ENCODE measurements around the gene LIPC.

The LIPC gene

DNA sequence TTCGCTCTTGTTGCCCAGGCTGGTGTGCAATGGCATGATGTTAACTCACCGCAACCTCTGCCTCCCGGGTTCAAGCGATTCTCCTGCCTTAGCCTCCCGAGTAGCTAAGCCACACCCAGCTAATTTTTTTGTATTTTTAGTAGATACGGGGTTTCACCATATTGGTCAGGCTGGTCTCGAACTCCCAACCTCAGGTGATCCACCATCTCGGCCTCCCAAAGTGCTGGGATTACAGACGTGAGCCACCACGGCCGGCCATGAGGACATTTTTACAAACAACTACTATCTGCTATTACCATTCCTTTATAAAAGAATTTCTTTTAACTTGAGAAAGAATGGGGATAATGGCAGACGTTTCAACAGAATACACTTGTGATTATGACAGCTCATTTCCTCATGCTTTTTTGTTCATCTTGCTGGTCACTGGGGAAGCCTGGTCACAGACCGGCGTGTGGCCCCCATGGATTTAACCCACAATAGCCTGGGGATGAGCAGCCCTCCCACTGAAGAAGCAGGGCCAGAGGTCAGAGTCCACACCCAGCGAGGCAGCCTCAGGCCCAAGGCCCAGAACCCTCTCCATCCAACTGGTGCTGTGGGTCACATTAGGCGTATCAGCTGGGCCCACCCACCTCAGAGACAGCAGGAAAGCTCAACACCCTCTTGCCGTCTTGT lies 112.0 kb downstream of the LIPC start:
- DNase-seq, result no peak

DNA sequence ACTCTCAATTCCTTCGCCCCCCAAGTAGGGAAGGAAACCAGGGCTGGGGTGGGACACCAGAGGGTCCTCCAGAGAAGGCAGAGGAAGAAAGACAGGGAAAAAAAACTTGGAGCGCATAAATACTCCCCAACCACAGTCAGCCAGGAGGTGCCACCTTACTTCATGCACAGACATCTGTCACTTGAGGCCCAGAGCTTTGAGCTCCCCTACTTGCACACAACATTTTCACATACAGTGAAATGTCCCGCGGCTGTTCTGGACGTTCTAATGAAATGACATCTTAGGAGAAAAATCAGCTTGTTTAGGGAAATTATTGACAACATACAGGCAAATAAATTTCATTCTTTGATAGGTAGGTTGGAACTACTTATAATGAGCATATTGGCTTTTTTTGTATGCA lies 113.0 kb downstream of the LIPC start:
- no peak for DNase-seq

DNA sequence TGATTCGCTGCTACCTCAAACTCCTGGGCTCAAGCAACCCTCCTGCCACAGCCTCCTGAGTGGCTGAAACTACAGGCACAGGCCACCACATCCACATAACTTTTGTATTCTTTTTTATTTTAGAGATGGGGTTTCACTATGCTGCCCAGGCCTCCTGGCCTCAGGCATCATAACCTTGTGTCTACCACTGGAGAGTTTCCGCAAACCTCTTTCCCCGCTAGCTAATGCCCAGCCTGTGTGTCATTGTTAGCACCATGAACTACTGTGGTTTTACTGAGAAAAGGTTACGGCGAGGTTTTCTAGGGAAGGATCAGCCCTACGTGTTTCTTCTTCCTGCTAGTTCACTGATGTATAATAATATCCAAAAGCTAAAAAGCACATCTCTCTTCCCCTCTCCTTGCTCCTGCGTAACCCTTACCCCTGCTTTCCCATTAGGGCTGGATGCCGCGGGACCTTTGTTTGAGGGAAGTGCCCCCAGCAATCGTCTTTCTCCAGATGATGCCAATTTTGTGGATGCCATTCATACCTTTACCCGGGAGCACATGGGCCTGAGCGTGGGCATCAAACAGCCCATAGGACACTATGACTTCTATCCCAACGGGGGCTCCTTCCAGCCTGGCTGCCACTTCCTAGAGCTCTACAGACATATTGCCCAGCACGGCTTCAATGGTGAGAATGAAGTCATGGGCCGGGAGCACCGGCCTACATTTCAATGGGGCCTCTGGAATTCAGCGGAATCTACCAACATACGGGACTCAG lies 113.7 kb downstream of the LIPC start:
- DNase-seq, result no peak

DNA sequence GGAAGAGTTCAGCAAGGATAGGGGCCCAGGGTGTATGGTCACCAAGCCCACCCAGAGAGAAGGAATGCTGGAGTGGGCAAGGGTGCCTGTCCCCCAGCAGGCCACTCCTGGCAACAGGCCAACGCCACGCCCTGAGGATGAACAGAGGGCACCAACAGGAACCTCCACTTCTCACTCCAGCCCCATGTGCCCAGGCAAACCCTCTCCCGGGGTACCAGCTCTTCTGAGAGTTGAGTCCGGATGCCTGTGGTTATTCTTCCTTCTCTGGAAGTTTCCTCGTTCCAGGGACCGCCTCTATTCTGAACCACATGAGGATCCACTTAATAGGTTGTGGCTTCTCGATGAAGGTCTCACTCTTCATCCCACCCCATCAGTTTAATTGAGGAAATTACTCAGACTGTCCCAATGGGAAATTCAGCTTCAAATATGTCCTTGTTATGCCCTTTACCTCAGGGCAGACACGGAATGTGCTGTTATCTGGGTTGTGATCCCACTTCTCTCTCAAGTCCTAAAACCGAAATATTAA lies 114.3 kb downstream of the LIPC start:
- no peak for DNase-seq

DNA sequence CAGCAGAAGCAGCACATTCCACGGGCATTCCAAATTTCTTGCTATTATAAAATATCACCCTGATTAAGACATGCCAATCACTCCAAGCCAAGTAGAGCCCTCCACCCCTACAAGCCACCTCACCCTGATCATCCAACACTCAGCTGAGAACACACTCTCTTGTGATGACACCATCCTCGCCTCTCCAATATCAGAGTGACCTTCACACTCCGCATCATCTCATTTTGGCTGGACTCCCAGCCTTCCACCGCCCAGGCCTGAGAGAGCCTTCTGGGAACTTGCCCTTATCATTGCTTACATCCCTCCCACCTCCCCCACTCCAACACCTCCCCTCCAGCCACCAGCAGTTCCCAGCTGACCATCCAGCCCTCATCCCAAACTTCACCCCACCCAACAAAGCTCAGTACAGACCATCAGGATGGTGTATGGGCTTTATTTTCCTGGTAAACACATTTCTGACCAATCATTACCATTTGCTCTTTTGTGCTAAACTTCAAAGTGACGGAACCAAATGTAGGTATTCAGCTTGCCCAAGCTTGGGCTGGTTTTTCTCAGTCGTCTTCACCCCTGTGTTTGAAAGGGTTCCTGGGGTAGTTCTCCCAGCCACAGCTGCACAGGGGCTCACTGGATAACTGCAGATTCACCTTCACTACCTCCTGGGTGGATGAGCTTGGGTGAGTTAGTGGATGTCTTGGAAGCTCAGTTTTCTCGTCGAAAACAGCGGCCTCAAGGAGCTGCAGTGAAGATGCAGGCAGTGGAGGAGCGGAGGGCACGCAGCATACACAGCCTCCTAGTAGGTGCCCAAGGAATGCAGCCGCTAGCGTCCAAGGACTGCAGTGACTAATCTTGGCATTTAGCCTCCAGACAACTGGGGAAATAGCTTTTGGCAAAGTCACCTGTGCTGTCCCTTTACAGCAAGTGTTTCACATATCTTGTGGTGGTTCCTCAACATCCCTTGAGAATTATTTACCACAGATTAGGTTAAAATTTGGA lies 115.1 kb downstream of the LIPC start:
- DNase-seq, result no peak

DNA sequence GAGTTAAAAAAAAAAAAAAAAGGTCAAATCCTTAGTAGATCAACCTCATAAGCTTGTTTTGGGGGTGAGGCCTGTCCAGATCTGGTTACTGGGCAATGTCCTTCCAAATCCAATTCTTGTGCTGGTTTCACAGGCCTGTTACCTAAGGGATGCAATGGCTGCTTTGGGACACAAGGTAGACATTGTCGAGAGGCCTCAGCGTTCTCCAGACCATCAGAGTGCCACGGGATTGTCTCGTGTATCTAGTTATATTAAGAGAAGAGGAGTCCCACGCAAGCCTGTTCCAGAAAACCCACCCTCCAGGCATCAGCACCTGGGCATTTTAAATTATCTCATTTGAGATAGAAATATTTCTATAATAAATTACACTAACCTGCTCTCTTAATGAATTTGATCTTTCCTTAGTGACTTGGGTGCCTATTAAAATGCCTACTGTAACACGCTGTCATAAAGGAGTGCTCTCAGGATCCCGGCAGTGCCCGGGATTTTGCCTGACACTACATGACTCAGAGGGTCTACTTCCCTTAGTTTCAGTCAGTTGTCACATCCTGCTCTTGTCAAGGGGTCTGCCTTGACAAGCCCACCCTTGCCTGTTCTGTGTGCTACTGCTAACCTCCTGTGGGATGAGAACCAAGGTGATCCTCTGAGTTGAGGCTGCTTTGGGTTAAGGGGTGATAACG lies 116.0 kb downstream of the LIPC start:
- no peak for DNase-seq

DNA sequence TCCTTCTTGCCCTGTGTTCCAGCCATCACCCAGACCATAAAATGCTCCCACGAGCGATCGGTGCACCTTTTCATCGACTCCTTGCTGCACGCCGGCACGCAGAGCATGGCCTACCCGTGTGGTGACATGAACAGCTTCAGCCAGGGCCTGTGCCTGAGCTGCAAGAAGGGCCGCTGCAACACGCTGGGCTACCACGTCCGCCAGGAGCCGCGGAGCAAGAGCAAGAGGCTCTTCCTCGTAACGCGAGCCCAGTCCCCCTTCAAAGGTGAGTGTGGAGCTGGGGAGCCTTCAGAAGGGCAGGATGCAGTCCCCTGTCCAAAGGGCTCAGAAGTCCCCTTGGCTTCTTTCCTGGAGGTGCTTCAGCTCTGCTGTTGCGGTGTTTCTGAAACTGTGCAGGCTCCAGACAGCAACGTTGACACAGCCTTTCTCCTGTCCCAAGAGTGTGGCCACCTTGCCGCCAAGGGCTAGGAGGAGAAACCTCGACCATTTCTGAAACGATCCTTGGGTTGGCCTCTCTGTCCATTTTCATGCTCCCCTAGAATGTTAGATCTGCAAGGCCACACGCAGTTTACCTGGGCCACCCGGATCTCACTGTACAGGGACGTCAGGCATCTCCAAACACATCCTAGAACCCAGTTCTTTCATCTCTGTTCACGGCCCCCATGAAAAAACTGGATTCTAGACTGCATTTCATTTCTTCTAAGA lies 116.7 kb downstream of the LIPC start:
- DNase-seq, result no peak

DNA sequence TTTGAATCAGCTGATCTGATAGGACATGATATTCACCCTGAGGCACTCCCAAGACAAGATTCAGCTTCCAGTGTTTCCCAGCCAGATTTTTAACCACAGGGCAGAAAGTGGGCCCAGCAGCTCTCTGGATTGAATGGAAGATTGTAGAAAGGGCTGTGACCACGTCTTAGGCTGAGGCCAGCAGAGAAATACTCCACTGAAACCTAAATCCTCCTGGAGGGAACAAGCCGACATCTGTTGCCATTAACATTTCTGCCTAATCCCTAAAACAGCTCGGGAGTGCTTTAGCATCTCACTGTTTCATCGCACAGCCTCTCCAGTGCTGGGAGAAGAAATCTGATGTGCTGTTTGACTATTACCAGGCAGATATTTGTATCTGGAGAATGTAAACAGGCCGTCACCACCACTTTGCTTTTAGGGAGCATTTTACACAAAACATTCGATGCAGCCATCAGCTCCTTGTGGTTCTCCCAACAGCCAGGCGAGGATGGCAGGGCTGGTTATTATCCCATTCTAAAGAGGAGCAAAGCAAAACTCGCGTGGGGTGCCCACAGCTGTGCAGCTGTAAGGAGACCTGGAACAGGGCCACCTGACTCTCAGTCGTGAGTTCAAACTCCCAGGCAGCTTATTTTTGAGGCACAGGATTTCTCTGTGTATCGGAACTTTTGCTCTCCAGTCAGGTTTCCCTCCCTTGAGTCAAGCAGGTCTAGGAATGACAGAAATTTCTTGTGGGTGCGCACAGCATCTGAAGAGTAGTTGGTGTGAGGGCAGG lies 117.4 kb downstream of the LIPC start:
- no peak for DNase-seq

DNA sequence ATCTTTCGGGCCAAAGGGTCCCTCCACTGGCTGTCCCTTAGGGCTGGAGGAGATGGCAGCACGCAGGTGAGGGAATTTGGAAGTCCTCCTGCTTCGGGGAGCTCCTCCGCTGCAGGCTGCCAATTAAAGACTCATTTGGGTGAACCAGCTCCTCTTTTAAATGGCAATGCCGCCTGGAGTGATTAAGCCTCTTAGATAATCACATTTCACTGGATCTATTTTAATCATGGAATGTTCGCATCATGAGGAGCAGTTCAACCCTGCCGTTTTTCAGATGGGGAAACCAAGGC lies 117.9 kb downstream of the LIPC start:
- DNase-seq, result no peak

DNA sequence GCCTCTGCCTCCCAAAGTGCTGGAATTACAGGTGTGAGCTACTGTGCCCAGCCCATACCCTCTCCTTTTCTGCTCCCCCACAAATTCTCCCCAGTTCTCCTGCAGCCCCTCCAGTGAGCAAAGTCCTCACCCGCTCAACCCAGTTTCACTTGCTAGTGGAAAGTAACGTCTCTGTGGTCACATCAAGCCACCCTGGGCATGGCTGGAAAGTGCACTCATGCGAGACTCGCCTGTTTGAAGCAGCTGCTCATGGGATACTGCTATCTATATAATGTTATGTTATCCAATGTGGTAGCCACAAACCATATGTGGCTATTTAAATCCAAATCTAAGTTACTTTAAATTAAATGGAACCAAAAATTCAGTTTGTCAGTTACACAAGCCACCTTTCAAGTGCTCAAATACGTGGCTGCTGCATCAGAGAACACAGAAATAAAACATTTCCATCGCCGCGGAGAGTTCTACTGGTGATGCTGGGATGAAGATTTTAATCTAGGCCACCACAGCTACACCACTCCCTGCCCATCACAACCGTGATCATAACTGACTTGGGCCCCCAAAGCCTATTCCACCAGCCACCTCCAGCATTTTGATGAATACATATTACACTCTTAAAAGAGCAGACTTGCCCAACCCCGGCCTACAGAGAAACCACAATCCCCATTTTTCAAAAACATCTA lies 119.4 kb downstream of the LIPC start:
- no peak for DNase-seq

DNA sequence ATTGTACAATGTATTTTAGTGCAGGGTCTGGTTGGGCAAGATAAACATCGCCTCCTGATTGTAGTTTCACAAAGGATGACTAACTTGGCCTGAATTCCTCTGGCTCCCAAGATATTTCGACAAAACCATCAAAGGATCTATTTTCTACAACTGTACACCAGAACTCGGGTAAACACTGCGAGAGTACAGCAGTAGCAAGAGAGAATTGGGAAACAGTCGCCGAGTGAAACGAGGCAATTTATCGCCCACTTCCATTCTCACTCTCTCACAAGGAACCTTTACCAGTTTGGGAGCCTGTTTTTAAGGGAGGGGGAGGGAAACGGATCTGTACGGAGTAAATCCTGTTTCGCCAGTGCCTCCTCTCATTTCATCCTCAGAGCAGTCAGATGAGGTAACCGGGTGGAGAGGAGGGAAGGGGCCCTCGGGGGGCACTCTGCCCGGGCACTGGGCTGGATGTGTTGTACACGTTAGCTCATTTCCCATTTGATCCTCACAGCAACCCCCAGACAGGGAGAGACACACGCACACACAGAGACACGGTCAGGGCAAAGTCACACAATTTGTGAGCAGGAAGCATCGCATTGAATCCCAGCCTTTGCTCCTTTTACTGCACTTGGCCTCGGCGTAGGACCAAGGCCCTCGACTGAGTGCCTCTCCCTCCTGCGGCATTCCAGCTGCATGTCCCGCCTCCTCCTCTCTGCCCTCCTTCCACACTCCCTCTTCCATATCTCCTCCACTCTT lies 120.1 kb downstream of the LIPC start:
- DNase-seq, result no peak

DNA sequence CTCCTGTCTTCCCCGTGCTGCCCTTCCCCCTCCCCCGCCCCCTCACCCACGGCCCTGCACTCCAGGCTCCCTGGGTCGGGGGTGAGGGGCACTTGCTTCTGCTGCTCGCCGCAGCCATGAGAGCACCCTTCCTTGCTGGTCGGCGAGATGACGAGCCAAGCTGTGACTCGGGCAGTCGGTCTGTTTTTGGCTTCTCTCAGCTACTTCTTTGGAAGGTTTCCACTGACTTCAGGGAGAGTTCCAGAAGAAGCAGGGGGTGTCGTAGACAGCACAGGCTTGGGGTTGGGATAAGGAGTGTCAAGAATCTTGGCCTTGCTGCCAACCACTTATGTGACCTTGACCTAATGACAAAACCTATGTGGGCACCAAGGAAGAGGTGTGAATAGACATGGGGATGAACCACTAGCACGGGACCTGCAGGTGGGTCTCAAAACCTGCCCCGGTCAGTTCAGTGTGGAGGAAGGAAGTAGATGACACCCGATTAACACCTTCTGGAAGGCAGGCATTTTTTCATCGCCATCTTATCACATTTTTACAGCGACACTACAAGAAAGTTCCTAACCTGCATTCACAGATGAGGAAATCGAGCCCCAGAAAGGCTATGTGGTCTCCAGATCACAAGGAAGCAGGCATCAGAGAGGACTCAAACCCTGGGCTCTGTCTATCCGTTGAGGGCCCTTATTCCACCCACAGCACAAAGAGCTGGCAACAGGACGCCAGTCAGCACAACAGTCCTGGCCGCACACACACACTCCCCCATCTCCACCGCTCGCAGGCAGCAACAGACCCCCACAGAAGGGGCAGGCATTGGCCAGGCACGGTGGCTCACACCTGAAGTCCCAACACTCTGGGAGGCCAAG lies 120.9 kb downstream of the LIPC start:
- no peak for DNase-seq

DNA sequence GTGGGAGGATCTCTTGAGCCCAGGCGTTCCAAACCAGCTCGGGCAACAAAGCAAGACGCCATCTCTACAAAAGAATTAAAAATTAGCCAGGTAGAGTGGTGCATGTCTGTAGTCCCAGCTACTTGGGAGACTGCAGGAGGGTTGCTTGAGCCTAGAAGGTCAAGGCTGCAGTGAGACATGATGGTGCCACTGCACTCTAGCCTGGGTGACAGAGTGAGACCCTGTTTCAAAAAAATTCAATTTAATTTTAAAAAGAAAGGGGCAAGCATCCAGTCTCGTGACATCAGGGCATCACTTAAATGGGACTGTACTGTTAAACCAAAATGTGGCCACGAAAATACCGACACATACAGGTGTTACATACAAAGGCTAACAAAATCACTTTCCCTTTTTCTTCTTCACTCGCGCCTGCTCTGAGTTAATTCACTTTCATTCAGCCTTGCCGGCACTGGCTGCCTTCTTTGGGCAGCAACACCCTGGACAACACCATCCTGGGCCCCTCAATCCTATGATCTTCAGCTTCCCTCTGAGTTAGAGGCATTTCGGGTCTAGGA lies 121.7 kb downstream of the LIPC start:
- DNase-seq, result no peak

DNA sequence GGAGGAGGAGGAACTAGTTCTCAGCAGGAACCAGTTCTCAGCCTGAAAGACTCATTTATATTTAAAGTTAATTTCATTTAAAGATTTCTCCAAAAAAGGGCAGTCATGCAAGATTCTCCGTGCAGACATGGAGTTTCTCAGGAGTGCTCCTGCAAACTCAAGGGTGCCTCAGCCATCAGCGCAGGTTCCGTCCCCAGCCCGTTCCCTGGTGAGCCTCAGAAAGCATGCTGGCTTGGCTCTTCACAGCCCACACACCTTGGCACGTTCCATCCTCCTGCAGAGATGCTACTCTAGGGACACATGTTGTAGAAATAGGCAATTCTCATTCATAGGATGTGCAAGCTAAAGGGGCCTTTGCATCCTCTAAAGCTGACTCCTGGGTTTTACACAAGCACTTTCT lies 123.0 kb downstream of the LIPC start:
- no peak for DNase-seq

DNA sequence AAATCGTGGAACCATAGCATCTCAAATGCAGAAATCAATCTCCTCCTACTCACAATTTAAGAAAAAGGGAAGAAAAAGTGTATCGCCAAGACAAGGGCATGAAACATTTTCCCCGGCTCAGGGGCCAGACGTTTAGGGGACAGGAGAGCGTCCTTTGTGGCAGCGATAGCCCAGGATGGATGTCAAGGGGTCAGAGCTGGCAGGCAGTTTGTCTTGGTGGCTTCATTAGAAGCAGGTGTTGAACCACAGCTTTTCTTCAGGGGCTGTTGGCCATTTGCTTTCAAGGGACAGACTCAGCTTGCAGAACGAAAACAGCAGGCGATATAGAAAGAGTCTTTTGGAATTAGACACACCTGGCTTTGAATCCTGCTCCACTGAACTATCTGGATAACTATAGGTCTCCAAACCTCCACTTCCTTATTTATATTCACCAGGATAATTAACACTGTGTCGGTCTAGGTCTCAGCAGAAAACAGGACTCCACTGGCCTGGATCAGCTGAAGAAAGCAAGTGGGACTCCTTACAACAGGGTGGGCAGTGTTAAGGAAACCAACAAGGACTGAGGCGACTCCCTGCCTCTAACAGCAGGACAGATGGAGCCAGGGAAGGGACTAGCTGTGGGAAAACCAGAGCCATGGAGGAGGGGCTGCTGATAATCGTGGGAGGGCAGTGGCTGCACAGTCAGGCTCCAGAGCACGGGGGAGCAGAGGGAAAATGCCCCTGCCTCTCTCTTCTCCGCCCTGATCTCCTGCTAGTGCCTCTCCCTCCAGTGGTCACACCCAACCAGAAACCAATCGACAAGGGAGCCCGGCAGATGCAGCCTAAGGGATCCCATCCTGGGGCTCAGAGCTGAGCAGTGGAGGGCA lies 123.6 kb downstream of the LIPC start:
- DNase-seq, result no peak

DNA sequence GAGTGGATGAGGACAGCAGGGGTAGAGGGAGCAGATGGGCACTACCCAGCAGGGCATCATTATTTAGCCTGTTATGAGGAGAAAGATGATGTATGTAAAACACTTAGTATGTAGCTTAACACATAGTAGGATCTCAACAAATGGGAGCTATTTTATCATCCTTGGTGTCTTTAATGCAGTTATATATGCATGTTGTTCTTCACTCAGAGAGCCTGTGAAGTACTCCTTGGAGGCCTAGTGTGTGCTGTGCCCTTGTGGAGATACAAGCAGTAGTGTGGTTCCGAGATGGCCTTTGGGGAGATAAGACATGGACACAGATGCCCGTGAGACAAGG lies 124.2 kb downstream of the LIPC start:
- no peak for DNase-seq

DNA sequence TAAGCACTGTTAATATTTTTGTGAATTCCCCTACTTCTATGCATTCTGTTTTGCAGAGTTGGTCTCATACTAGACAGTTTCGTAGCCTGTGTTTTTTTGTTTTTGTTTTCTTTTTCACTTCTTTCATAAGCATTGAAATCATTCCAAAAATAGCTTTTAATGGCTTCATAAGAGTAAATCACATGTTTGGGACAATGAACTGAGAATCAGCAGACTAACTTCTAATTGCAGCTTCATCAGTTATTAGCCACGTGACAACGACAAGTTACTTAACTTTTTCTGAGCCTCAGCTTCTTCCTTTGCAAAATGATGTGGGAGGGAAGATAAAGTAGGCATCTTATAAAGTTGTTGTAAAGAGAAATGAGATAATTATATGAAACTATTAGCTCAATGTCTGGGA lies 124.8 kb downstream of the LIPC start:
- DNase-seq, result no peak

DNA sequence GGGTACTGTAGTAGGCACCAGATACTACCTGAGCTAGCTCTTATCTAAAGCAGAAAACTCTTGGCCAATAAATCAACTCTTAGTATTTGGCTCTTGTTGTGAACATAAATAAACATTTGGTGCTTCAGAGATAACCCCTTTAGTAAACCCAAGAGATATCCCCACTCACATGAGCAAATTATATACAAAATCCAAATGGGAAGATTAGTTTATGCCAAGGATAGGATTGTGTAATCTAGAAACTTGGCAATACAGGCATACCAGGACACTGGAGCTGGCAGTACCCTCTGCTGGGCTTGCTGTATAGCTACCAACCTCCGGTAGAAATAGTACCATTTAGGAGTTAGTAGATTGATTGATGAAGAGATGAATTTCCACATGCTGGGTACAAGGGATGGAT lies 127.0 kb downstream of the LIPC start:
- DNase-seq, result no peak

Data from activated CD4-positive, alpha-beta T cell treated with anti-CD3 and anti-CD28 coated beads, Interleukin-2, amount 50 U/mL, for 1 hour (primary cell).